HepG2 (cell line): ENCODE measurements around the gene FAM210A. TPM values are rescaled to one million over a fixed set of nuclear protein-coding genes. Genes with fewer than 3 reads are reported as not detected.

Experiments
- ATAC-seq: fragments of 200-7000 bp; cut with Tn5 transposase; 3 replicates; pipeline ENCODE4 v1.9.1; 2020; ENCODE audit warnings: mild to moderate bottlenecking, moderate library complexity
- BruUV-seq: library from RNA; stranded (reverse); fragments of 400-500 nt; replicated peaks from 2 replicates; lab custom pipeline; 2021; lab: Mats Ljungman, UMichigan
- CTCF ChIA-PET: fragments of 300-600 bp; formaldehyde crosslinking; extraction: SDS; loops from one replicate; lab custom pipeline; 2021; ENCODE audit warnings: low total read pairs, inconsistent platforms, low intra/inter-chr PET ratio; lab: Yijun Ruan, JAX
- POLR2A ChIA-PET: fragments of 350-600 bp; sonication (Branson Sonifier 250); formaldehyde crosslinking; loops from one replicate; lab custom pipeline; 2020; ENCODE audit warnings: antibody characterized with exemption, inconsistent platforms; lab: Yijun Ruan, JAX
- DNase-seq: peaks from one replicate; pipeline ENCODE4 v3.0.0-alpha.2; 2015; ENCODE audit warnings: low spot score
- FAIRE-seq: peaks from 3 replicates; lab custom pipeline; 2011; peaks lifted over from hg19 to GRCh38; lab: Jason Lieb, UNC
- H2AFZ ChIP-seq: one replicate; pipeline ENCODE4 v1.6.1; 2011; ENCODE audit warnings: low read length, inconsistent platforms
- H3K27ac ChIP-seq: fragments of 300-600 bp; 3 replicates; pipeline ENCODE4 v1.8.0; 2011; ENCODE audit warnings: mixed run types, mild to moderate bottlenecking, mixed read lengths, low read length, inconsistent platforms; ENCODE audit not compliant: insufficient read depth; ENCODE audit errors: extremely low read length
- H3K27me3 ChIP-seq, 2 experiments: fragments of 200-600 bp in 1 of 2; 2 replicates in 1 of 2; 3 replicates in 1 of 2; pipeline versions ENCODE4 v1.6.0 to v1.8.0; 2011; ENCODE audit warnings: low read length in 2 of 2, mild to moderate bottlenecking in 2 of 2, moderate library complexity in 2 of 2, inconsistent platforms in 1 of 2; ENCODE audit not compliant: insufficient read depth in 2 of 2, control insufficient read depth in 1 of 2
- H3K36me3 ChIP-seq, 2 experiments: fragments of 200-600 bp in 1 of 2; replicated peaks in 1 of 2; 2 replicates in 1 of 2; 3 replicates in 1 of 2; pipeline versions ENCODE4 v1.5.1 to v1.8.0; 2011; ENCODE audit warnings: low read length in 2 of 2, inconsistent platforms in 1 of 2; ENCODE audit not compliant: insufficient read depth in 2 of 2, control insufficient read depth in 1 of 2
- H3K4me1 ChIP-seq: 2 replicates; pipeline ENCODE4 v1.5.1; 2012; ENCODE audit warnings: low read length, inconsistent platforms; ENCODE audit not compliant: insufficient read depth
- H3K4me2 ChIP-seq: 2 replicates; pipeline ENCODE4 v1.6.0; 2011; ENCODE audit warnings: low read depth, low read length, inconsistent platforms
- H3K4me3 ChIP-seq, 3 experiments: fragments of 200-600 bp in 1 of 3; sonication (generic), shearing (Covaris generic) in 1 of 3; replicated peaks in 1 of 3; 2 replicates each; pipeline ENCODE4 v1.5.1; 2011 to 2016; ENCODE audit warnings: low read length in 3 of 3, inconsistent platforms in 2 of 3, low read depth in 2 of 3, mild to moderate bottlenecking in 2 of 3, control low read depth in 1 of 3, mixed read lengths in 1 of 3; ENCODE audit not compliant: insufficient read depth in 1 of 3
- H3K79me2 ChIP-seq: one replicate; pipeline ENCODE4 v1.6.1; 2011; ENCODE audit warnings: low read length, inconsistent platforms; ENCODE audit not compliant: insufficient read depth
- H3K9ac ChIP-seq: 2 replicates; pipeline ENCODE4 v1.6.0; 2011; ENCODE audit warnings: mild to moderate bottlenecking, low read depth, low read length, inconsistent platforms; ENCODE audit not compliant: insufficient read depth
- H3K9me3 ChIP-seq: 2 replicates; pipeline ENCODE4 v1.5.1; 2012; ENCODE audit warnings: mild to moderate bottlenecking, low read length
- H4K20me1 ChIP-seq: 2 replicates; pipeline ENCODE4 v1.6.0; 2011; ENCODE audit warnings: inconsistent platforms, mild to moderate bottlenecking, low read length, moderate library complexity; ENCODE audit not compliant: insufficient read depth
- HCFC1 ChIP-seq: fragments of 150-350 bp; IDR thresholded peaks from 2 replicates; pipeline ENCODE4 v1.6.1; 2014; ENCODE audit warnings: low read depth, low read length
- HMGXB4 ChIP-seq, 2 experiments: sonication (generic) in 1 of 2; formaldehyde crosslinking in 1 of 2; IDR thresholded peaks; 2 replicates each; pipeline versions ENCODE4 v1.4.0 to v1.6.1; 2018 to 2020; ENCODE audit warnings: missing genetic modification reagents in 2 of 2, borderline replicate concordance in 1 of 2, low read depth in 1 of 2, mild to moderate bottlenecking in 1 of 2, missing biosample characterization in 1 of 2
- NFRKB ChIP-seq: fragments of 450-650 bp; IDR thresholded peaks from 2 replicates; pipeline ENCODE4 v1.6.1; 2017
- RBM22 ChIP-seq: fragments of 200-400 bp; formaldehyde crosslinking; optimal IDR thresholded peaks from 2 replicates; pipeline ENCODE3; 2017; ENCODE audit warnings: mild to moderate bottlenecking, low read length, moderate library complexity
- TOPORS ChIP-seq: sonication (generic); formaldehyde crosslinking; IDR thresholded peaks from 2 replicates; pipeline ENCODE4 v1.8.0; 2023; ENCODE audit warnings: mild to moderate bottlenecking, missing genetic modification reagents
- USF2 ChIP-seq, 2 experiments: sonication (generic) in 1 of 2; formaldehyde crosslinking in 1 of 2; IDR thresholded peaks; 2 replicates each; pipeline versions ENCODE4 v1.5.1 to v1.6.1; 2011 to 2020; ENCODE audit warnings: borderline replicate concordance in 1 of 2, low read depth in 1 of 2, low read length in 1 of 2, mild to moderate bottlenecking in 1 of 2, missing genetic modification reagents in 1 of 2, moderate library complexity in 1 of 2
- ZNF772 ChIP-seq: sonication (generic); formaldehyde crosslinking; IDR thresholded peaks from 2 replicates; pipeline ENCODE4 v1.5.0; 2020; ENCODE audit warnings: mild to moderate bottlenecking, missing genetic modification reagents
- ZNF784 ChIP-seq: sonication (generic); formaldehyde crosslinking; IDR thresholded peaks from 2 replicates; pipeline ENCODE4 v1.5.1; 2020; ENCODE audit warnings: missing genetic modification reagents, mild to moderate bottlenecking, borderline replicate concordance
- ZSCAN30 ChIP-seq: sonication (generic); formaldehyde crosslinking; IDR thresholded peaks from 2 replicates; pipeline ENCODE4 v1.5.0; 2020; ENCODE audit warnings: mild to moderate bottlenecking, missing genetic modification reagents
- ZZZ3 ChIP-seq: sonication (generic); formaldehyde crosslinking; IDR thresholded peaks from 2 replicates; pipeline ENCODE4 v1.4.0; 2020; ENCODE audit warnings: missing genetic modification reagents, mild to moderate bottlenecking, borderline replicate concordance
- WGBS: methylation state at CpG from one replicate; pipeline ENCODE4 v1.1.6; 2017; ENCODE audit warnings: low lambda C conversion rate; 5-methylcytosine and 5-hydroxymethylcytosine counted together
- in situ Hi-C: cut with HindIII; loops from 2 replicates; pipeline ENCODE4 v1.10.0; 2017; ENCODE audit warnings: low pct_unique_long_range_greater_than_20kb; ENCODE audit not compliant: extremely low pct_ligation_motif_present
- intact Hi-C: fragments of 100-400 bp; cut with micrococcal nuclease; formaldehyde crosslinking; loops from one replicate; pipeline ENCODE4 v1.10.0; 2022; ENCODE audit not compliant: unreplicated experiment
- polyA plus RNA-seq, 8 experiments: library from polyadenylated mRNA; depleted of rRNA in 3 of 8; stranded (reverse) in 7 of 8; unstranded in 1 of 8; fragments of >200 nt; fragmentation: Illumina TruSeq in 4 of 8; extraction: Trizol in 4 of 8; gene quantifications; 2 replicates each; pipeline versions ENCODE4 v1.2.1 to v1.2.3, GENCODE V29; 2011 to 2016; ENCODE audit warnings: low read depth in 4 of 8, missing spikeins in 1 of 8, mixed read lengths in 1 of 8; ENCODE audit not compliant: insufficient read depth in 1 of 8
- total RNA-seq, 5 experiments: library from RNA; depleted of rRNA; stranded (reverse); fragments of >200 nt; fragmentation: Illumina TruSeq; extraction: Trizol; gene quantifications; 2 replicates each; pipeline ENCODE4 v1.2.3, GENCODE V29; 2016; ENCODE audit warnings: low read depth in 1 of 5

The FAM210A gene
- total and polyA plus RNA-seq, 2 of the 13 experiments (the other 11 are each of a cell fraction or from before 2014, with no cell fraction given): 33.2 to 37.5 TPM

GRCh38 chr18:13657974-13658373 lies 68.4 kb downstream of the FAM210A start:
- ATAC-seq: peak; percentile 50
- H2AFZ ChIP-seq: no peak overlapping the region
- no peak overlapping the region for H3K27ac ChIP-seq
- H3K4me1 ChIP-seq: no peaks in the 10 kb centered on the region
- no peaks in the 10 kb centered on the region for H4K20me1 ChIP-seq
- 63% methylated on average over 7 of the region's 7 CpGs for WGBS
- no peak overlapping the region for H3K9ac ChIP-seq
- no peak overlapping the region for H3K4me3 ChIP-seq
- in situ Hi-C loops (loop anchor here (25.0 kb wide), 1 partner anchor 104 kb away; no protein-coding TSS in a partner anchor), intact Hi-C loops (no loop called here)
- no peaks in the 10 kb centered on the region for H3K9me3 ChIP-seq
- H3K4me2 ChIP-seq: no peak overlapping the region
- DNase-seq: no peak
- FAIRE-seq: no peak
- POLR2A ChIA-PET: no interaction called here
- no peaks in the 10 kb centered on the region for H3K27me3 ChIP-seq
- no peaks in the 10 kb centered on the region for H3K79me2 ChIP-seq
- CTCF ChIA-PET: no interaction called here
- TF ChIP-seq RBM22 (peak; percentile 75), ZZZ3 (CRISPR knock-in tag) (no peak), ZSCAN30 (CRISPR knock-in tag) (no peak), TOPORS (CRISPR knock-in tag) (no peak)
- H3K36me3 ChIP-seq: no peaks in the 10 kb centered on the region
- BruUV-seq: no TSS peak

- no peak for DNase-seq
- H3K36me3 ChIP-seq: no peaks in the 10 kb centered on the region
- ChIA-PET POLR2A (no interaction called here), CTCF (no interaction called here)
- no TSS peak for BruUV-seq
- H3K9ac ChIP-seq: no peak overlapping the region
- peak; percentile 39 for ATAC-seq
- H3K27ac ChIP-seq: no peak overlapping the region
- H3K79me2 ChIP-seq: no peaks in the 10 kb centered on the region
- no peaks in the 10 kb centered on the region for H3K27me3 ChIP-seq
- intact Hi-C loops (no loop called here), in situ Hi-C loops (loop anchor here (25.0 kb wide), 1 partner anchor 108 kb away; no protein-coding TSS in a partner anchor)
- H4K20me1 ChIP-seq: no peaks in the 10 kb centered on the region
- no peak for FAIRE-seq
- peaks cover 12% of the 10 kb centered on the region for H3K4me1 ChIP-seq
- no peak overlapping the region for H3K4me2 ChIP-seq
- no peak overlapping the region for H3K4me3 ChIP-seq
- 75% methylated on average over 13 of the region's 13 CpGs for WGBS
- no peak overlapping the region for H2AFZ ChIP-seq
- TF ChIP-seq HMGXB4 (CRISPR knock-in tag; IDR thresholded peaks at IDR 0.05; ENCODE audit: borderline replicate concordance in 1 of 2, low read depth in 1 of 2) (no peak), HCFC1 (no peak), USF2 (IDR thresholded peaks at IDR 0.05; ENCODE audit: low read depth, low read length) (no peak), USF2 (CRISPR knock-in tag; IDR thresholded peaks at IDR 0.05; ENCODE audit: borderline replicate concordance) (no peak), ZNF772 (CRISPR knock-in tag) (no peak), NFRKB (no peak), ZNF784 (CRISPR knock-in tag) (no peak)
- TF ChIP-seq, all 625 proteins: peak for 0
- no peaks in the 10 kb centered on the region for H3K9me3 ChIP-seq
Observed at GRCh38 chr18:13653746-13654433, 72.5 kb downstream of the FAM210A start.
